Hepatocyte (in vitro differentiated cells): ENCODE data around the gene ZSCAN31. TPM values are rescaled to one million over a fixed set of nuclear protein-coding genes. Genes with fewer than 3 reads are reported as not detected.

ENCODE experiments used
- DNase-seq: peaks from one replicate; pipeline ENCODE4 v3.0.0-alpha.2; 2016; ENCODE audit warnings: low spot score
- H2AFZ ChIP-seq: fragments of 200-600 bp; sonication (generic); 2 replicates; pipeline ENCODE4 v1.6.0; 2016; ENCODE audit warnings: antibody characterized with exemption, mild to moderate bottlenecking
- H3K27ac ChIP-seq: fragments of 200-600 bp; sonication (generic); 2 replicates; pipeline ENCODE4 v1.5.1; 2016; ENCODE audit warnings: mild to moderate bottlenecking
- H3K27me3 ChIP-seq: fragments of 200-600 bp; sonication (generic); 2 replicates; pipeline ENCODE4 v1.6.1; 2016
- H3K36me3 ChIP-seq: fragments of 200-600 bp; sonication (generic); replicated peaks from 2 replicates; pipeline ENCODE4 v1.5.1; 2016; ENCODE audit warnings: low read depth; ENCODE audit not compliant: insufficient read depth
- H3K4me1 ChIP-seq: fragments of 200-600 bp; sonication (generic); 2 replicates; pipeline ENCODE4 v1.5.1; 2016; ENCODE audit warnings: mild to moderate bottlenecking, moderate library complexity; ENCODE audit not compliant: insufficient read depth
- H3K4me2 ChIP-seq: fragments of 200-600 bp; sonication (generic); 2 replicates; pipeline ENCODE4 v1.6.0; 2016
- H3K4me3 ChIP-seq: fragments of 200-600 bp; sonication (generic); 2 replicates; pipeline ENCODE4 v1.5.1; 2016; ENCODE audit warnings: mild to moderate bottlenecking
- H3K79me2 ChIP-seq: fragments of 200-600 bp; sonication (generic); 2 replicates; pipeline ENCODE4 v1.6.0; 2017; ENCODE audit warnings: mild to moderate bottlenecking
- H3K9me2 ChIP-seq: fragments of 200-600 bp; sonication (generic); replicated peaks from 2 replicates; pipeline ENCODE4 v1.6.0; 2017; ENCODE audit warnings: mild to moderate bottlenecking; ENCODE audit not compliant: insufficient read depth
- H3K9me3 ChIP-seq: fragments of 200-600 bp; sonication (generic); 2 replicates; pipeline ENCODE4 v1.5.1; 2016; ENCODE audit warnings: low read depth, mild to moderate bottlenecking
- H4K20me1 ChIP-seq: fragments of 200-600 bp; sonication (generic); 2 replicates; pipeline ENCODE4 v1.6.0; 2016; ENCODE audit warnings: mild to moderate bottlenecking; ENCODE audit not compliant: insufficient read depth, poor library complexity, severe bottlenecking
- EZH2 ChIP-seq: fragments of 200-600 bp; sonication (generic); IDR thresholded peaks from 2 replicates; pipeline ENCODE4 v1.6.1; 2016; ENCODE audit warnings: antibody characterized with exemption, mild to moderate bottlenecking, borderline replicate concordance
- EZH2phosphoT487 ChIP-seq: fragments of 200-600 bp; sonication (generic); IDR thresholded peaks from one replicate; pipeline ENCODE4 v1.6.1; 2018; ENCODE audit warnings: antibody characterized with exemption, mild to moderate bottlenecking, low read depth, moderate library complexity; ENCODE audit not compliant: unreplicated experiment, severe bottlenecking
- WGBS: methylation state at CpG from one replicate; pipeline ENCODE4 v1.1.6; 2016; ENCODE audit warnings: low lambda C conversion rate; ENCODE audit errors: missing lambda C conversion rate; 5-methylcytosine and 5-hydroxymethylcytosine counted together
- polyA plus RNA-seq: library from polyadenylated mRNA; unstranded; fragments of >200 nt; fragmentation: Nextera tagmentation; extraction: Ambion mirVana; gene quantifications from 2 replicates; pipeline ENCODE4 v1.2.1, GENCODE V29; 2016
- total RNA-seq: library from RNA; depleted of rRNA; stranded (reverse); fragments of >200 nt; gene quantifications from 2 replicates; pipeline ENCODE4 v1.2.3, GENCODE V29; 2014
- TF ChIP-seq, protein P1 (sequence below): fragments of 200-600 bp; sonication (generic); IDR thresholded peaks from 2 replicates; pipeline ENCODE4 v1.5.1; 2016; ENCODE audit warnings: antibody characterized with exemption, mild to moderate bottlenecking; ENCODE audit not compliant: poor library complexity

Gene ZSCAN31
- total and polyA plus RNA-seq, 2 experiments from 2014 or later, result 1.8 to 4.6 TPM

DNA sequence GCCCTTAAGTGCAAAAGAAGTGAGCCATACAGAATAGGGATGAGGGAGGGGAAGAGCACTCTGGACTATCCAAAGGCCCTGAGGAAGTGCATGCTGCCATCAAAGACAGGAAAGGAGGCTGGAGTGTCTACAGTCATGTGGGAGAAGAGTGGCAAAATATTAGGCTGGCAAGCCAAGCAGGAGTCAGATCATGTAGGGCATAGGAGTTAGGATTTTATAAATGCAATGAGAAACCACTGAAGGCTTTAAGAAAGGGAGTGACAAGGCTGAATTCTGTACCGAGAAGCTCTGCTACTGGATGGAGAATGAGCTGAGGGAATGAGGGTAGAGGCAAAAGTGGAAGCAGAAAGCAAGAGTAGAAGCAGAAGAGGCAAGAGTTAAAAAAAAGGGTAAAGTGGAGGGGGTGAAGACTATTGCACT lies 2.3 kb downstream of the ZSCAN31 start:
- Histone ChIP-seq H3K9me3 (no peaks in the 10 kb centered on the region), H3K9me2 (no peaks in the 10 kb centered on the region), H3K4me1 (peaks cover 7% of the 10 kb centered on the region), H2AFZ (no peak overlapping the region), H3K27ac (no peak overlapping the region), H3K4me3 (no peak overlapping the region), H3K27me3 (no peaks in the 10 kb centered on the region), H3K4me2 (no peak overlapping the region), H3K36me3 (no peaks in the 10 kb centered on the region), H3K79me2 (peaks cover 12% of the 10 kb centered on the region), H4K20me1 (no peaks in the 10 kb centered on the region)
- TF ChIP-seq EZH2phosphoT487 (no peak), EZH2 (no peak)
- TF ChIP-seq, protein P1, sequence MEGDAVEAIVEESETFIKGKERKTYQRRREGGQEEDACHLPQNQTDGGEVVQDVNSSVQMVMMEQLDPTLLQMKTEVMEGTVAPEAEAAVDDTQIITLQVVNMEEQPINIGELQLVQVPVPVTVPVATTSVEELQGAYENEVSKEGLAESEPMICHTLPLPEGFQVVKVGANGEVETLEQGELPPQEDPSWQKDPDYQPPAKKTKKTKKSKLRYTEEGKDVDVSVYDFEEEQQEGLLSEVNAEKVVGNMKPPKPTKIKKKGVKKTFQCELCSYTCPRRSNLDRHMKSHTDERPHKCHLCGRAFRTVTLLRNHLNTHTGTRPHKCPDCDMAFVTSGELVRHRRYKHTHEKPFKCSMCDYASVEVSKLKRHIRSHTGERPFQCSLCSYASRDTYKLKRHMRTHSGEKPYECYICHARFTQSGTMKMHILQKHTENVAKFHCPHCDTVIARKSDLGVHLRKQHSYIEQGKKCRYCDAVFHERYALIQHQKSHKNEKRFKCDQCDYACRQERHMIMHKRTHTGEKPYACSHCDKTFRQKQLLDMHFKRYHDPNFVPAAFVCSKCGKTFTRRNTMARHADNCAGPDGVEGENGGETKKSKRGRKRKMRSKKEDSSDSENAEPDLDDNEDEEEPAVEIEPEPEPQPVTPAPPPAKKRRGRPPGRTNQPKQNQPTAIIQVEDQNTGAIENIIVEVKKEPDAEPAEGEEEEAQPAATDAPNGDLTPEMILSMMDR, result no peak
- 64% methylated on average over 1 of the region's 1 CpG for WGBS
- no peak for DNase-seq

DNA sequence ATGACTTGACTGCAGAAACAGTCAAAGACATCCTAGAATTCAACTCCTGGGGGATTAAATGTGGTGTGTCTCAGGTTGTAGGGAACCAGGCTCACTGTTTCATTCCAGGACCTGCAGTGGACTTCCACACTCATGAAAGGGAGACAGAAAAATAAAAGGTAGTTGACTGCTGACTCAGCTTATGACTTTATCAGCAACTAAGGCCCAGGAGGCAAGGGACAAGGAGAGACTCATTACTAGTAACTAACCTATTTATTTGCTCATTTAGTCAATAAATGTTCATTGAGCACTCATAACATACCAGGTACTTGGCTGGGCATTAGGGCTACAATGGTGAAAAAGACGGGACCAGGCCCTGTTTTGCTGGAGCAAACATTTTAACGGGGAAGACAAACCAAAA lies 2.9 kb downstream of the ZSCAN31 start:
- peaks cover 7% of the 10 kb centered on the region for H3K79me2 ChIP-seq
- 86% methylated on average over 2 of the region's 2 CpGs for WGBS
- no peak for DNase-seq

DNA sequence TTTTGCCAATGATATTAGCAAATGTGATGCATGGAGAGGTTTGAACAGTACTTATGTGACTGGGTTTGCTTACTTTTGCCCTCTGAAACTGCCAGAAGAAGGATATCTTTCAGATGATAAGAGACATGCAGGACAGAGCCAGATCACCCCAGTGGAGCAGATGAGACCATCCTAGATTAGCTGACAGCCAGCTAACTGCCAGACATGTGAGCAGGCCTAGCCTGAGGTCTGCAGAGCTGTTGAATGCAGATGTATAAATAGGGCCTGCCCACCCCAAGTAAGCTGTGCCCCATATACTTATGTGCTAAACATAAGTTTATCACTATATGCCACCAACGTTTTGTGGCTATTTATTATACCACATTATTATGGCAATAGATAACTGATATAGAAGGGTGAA lies 5.9 kb downstream of the ZSCAN31 start:
- Histone ChIP-seq H2AFZ (no peak overlapping the region), H3K4me1 (peaks cover 7% of the 10 kb centered on the region), H3K4me2 (no peak overlapping the region), H3K9me2 (no peaks in the 10 kb centered on the region), H3K27ac (no peak overlapping the region), H4K20me1 (no peaks in the 10 kb centered on the region), H3K36me3 (peaks cover 13% of the 10 kb centered on the region), H3K79me2 (no peaks in the 10 kb centered on the region), H3K4me3 (no peak overlapping the region), H3K9me3 (peaks cover 24% of the 10 kb centered on the region), H3K27me3 (no peaks in the 10 kb centered on the region)
- 68% methylated on average over 1 of the region's 1 CpG for WGBS
- TF ChIP-seq EZH2 (no peak), EZH2phosphoT487 (no peak)
- TF ChIP-seq, protein P1, result no peak
- DNase-seq, result no peak

More for the DNA sequence above, 2.9 kb downstream of the ZSCAN31 start:
- H4K20me1 ChIP-seq, result no peaks in the 10 kb centered on the region
- H3K27ac ChIP-seq, result no peak overlapping the region
- peaks cover 7% of the 10 kb centered on the region for H3K4me1 ChIP-seq
- no peaks in the 10 kb centered on the region for H3K27me3 ChIP-seq
- no peak overlapping the region for H3K4me2 ChIP-seq
- no peaks in the 10 kb centered on the region for H3K36me3 ChIP-seq
- H3K4me3 ChIP-seq, result no peak overlapping the region
- TF ChIP-seq EZH2, result no peak
- TF ChIP-seq, protein P1, result no peak
- TF ChIP-seq EZH2phosphoT487, result no peak
- H3K9me2 ChIP-seq, result no peaks in the 10 kb centered on the region
- no peaks in the 10 kb centered on the region for H3K9me3 ChIP-seq
- H2AFZ ChIP-seq, result no peak overlapping the region
